Measurements from ENCODE around the gene FGF12. TPM values are rescaled to one million over a fixed set of nuclear protein-coding genes. Genes with fewer than 3 reads are reported as not detected.

FGF12 gene
- total RNA-seq, 2 experiments from 2014 or later: 0.06 to 1.7 TPM

GRCh38 chr3:192258721-192259120 lies 468.6 kb downstream of the FGF12 start:
- CTCF ChIA-PET (ENCODE audit: unreplicated experiment): no interaction called here
- no peak for DNase-seq (ENCODE audit: low spot score)
- TF ChIP-seq EZH2phosphoT487 (IDR thresholded peaks at IDR 0.05; ENCODE audit: borderline replicate concordance, low read depth, low read length) (no peak), CTCF (conservative IDR thresholded peaks at IDR 0.05; ENCODE audit: low read length) (no peak)
- intact Hi-C loops (cut with micrococcal nuclease; ENCODE audit: unreplicated experiment): no loop called here
- no peaks in the 10 kb centered on the region for H3K4me1 ChIP-seq (ENCODE audit: insufficient read depth, low read length, poor library complexity, severe bottlenecking)
- H4K20me1 ChIP-seq (ENCODE audit: insufficient read depth, low read length): no peaks in the 10 kb centered on the region
- no peak overlapping the region for H2AFZ ChIP-seq (ENCODE audit: low read length)
- no peaks in the 10 kb centered on the region for H3K9me3 ChIP-seq (ENCODE audit: low read length)
- no peaks in the 10 kb centered on the region for H3K79me2 ChIP-seq (ENCODE audit: insufficient read depth, low read depth, low read length)
- no peaks in the 10 kb centered on the region for H3K9me2 ChIP-seq (ENCODE audit: insufficient read depth, low read length)
- POLR2A ChIA-PET: interaction anchor here (1.0 to 1.2 kb wide), 2 partner anchors 12 to 26 kb away, joined by 3 to 6 read pairs; no protein-coding TSS in a partner anchor
- BruUV-seq (replicated peaks): no TSS peak
- no peak overlapping the region for H3K27ac ChIP-seq (ENCODE audit: low read depth, low read length, poor library complexity, severe bottlenecking)
- H3K4me2 ChIP-seq (ENCODE audit: low read length): no peak overlapping the region
- no peak overlapping the region for H3K4me3 ChIP-seq (ENCODE audit: low read depth, low read length, poor library complexity, severe bottlenecking)
- H3K36me3 ChIP-seq (ENCODE audit: insufficient read depth, low read length): no peaks in the 10 kb centered on the region

GRCh38 chr3:192255839-192256238 lies 471.5 kb downstream of the FGF12 start:
- Histone ChIP-seq H4K20me1 (ENCODE audit: insufficient read depth, low read length) (no peaks in the 10 kb centered on the region), H3K36me3 (ENCODE audit: insufficient read depth, low read length) (no peaks in the 10 kb centered on the region), H3K4me3 (ENCODE audit: low read depth, low read length, poor library complexity, severe bottlenecking) (no peak overlapping the region), H3K4me2 (ENCODE audit: low read length) (no peak overlapping the region), H3K27ac (ENCODE audit: low read depth, low read length, poor library complexity, severe bottlenecking) (no peak overlapping the region), H2AFZ (ENCODE audit: low read length) (no peak overlapping the region), H3K9me2 (ENCODE audit: insufficient read depth, low read length) (no peaks in the 10 kb centered on the region), H3K9me3 (ENCODE audit: low read length) (no peaks in the 10 kb centered on the region), H3K79me2 (ENCODE audit: insufficient read depth, low read depth, low read length) (no peaks in the 10 kb centered on the region), H3K4me1 (ENCODE audit: insufficient read depth, low read length, poor library complexity, severe bottlenecking) (no peaks in the 10 kb centered on the region)
- TF ChIP-seq CTCF (conservative IDR thresholded peaks at IDR 0.05; ENCODE audit: low read length): no peak
- no peak for TF ChIP-seq EZH2phosphoT487 (IDR thresholded peaks at IDR 0.05; ENCODE audit: borderline replicate concordance, low read depth, low read length)
- no TSS peak for BruUV-seq (replicated peaks)
- ChIA-PET POLR2A (no interaction called here), CTCF (ENCODE audit: unreplicated experiment) (no interaction called here)
- no peak for DNase-seq (ENCODE audit: low spot score)
- intact Hi-C loops (cut with micrococcal nuclease; ENCODE audit: unreplicated experiment): no loop called here

GRCh38 chr3:192253138-192253887 lies 474.0 kb downstream of the FGF12 start:
- Histone ChIP-seq H3K9me3 (ENCODE audit: low read length) (no peaks in the 10 kb centered on the region), H3K79me2 (ENCODE audit: insufficient read depth, low read depth, low read length) (no peaks in the 10 kb centered on the region), H2AFZ (ENCODE audit: low read length) (no peak overlapping the region), H3K36me3 (ENCODE audit: insufficient read depth, low read length) (no peaks in the 10 kb centered on the region), H4K20me1 (ENCODE audit: insufficient read depth, low read length) (no peaks in the 10 kb centered on the region), H3K9me2 (ENCODE audit: insufficient read depth, low read length) (no peaks in the 10 kb centered on the region), H3K4me3 (ENCODE audit: low read depth, low read length, poor library complexity, severe bottlenecking) (no peak overlapping the region), H3K27ac (ENCODE audit: low read depth, low read length, poor library complexity, severe bottlenecking) (no peak overlapping the region), H3K4me2 (ENCODE audit: low read length) (no peak overlapping the region), H3K4me1 (ENCODE audit: insufficient read depth, low read length, poor library complexity, severe bottlenecking) (no peaks in the 10 kb centered on the region)
- intact Hi-C loops (cut with micrococcal nuclease; ENCODE audit: unreplicated experiment): no loop called here
- CTCF ChIA-PET (ENCODE audit: unreplicated experiment): no interaction called here
- TF ChIP-seq CTCF (conservative IDR thresholded peaks at IDR 0.05; ENCODE audit: low read length) (no peak), EZH2phosphoT487 (IDR thresholded peaks at IDR 0.05; ENCODE audit: borderline replicate concordance, low read depth, low read length) (no peak)
- no TSS peak for BruUV-seq (replicated peaks)
- no peak for DNase-seq (ENCODE audit: low spot score)
- POLR2A ChIA-PET: interaction anchor here (0.6 to 1.1 kb wide), 3 partner anchors 64 to 466 kb away, joined by 3 to 4 read pairs (median 3); no protein-coding TSS in a partner anchor

Data from OCI-LY7 (cell line).